HG02938 (cell line): ENCODE measurements around the gene CST1.
"Not testable (repeated sequence)": the region's sequence is repeated elsewhere in the genome, so short reads cannot be mapped to it uniquely, and the experiment has no call there.

Experiments
- ATAC-seq: cut with Tn5 transposase; IDR thresholded peaks from one replicate; pipeline ENCODE4 v1.9.1; 2021; ENCODE audit warnings: mild to moderate bottlenecking, moderate library complexity; ENCODE audit not compliant: unreplicated experiment

The CST1 gene

DNA sequence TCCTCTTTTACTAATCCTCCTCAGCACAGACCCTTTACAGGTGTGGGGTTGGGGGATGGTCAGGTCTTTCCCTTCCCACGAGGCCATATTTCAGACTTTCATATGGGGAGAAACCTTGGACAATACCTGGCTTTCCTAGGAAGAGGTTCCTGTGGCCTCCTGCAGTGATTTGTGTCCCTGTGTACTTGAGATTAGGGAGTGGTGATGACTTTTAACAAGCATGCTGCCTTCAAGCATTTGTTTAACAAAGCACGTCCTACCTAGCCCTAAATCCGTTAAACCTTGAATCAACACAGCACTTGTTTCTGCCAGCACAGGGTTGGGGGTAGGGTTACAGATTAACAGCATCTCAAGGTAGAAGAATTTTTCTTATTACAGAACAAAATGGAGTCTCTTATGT lies 6.1 kb upstream of the CST1 start:
- ATAC-seq = not testable (repeated sequence)

DNA sequence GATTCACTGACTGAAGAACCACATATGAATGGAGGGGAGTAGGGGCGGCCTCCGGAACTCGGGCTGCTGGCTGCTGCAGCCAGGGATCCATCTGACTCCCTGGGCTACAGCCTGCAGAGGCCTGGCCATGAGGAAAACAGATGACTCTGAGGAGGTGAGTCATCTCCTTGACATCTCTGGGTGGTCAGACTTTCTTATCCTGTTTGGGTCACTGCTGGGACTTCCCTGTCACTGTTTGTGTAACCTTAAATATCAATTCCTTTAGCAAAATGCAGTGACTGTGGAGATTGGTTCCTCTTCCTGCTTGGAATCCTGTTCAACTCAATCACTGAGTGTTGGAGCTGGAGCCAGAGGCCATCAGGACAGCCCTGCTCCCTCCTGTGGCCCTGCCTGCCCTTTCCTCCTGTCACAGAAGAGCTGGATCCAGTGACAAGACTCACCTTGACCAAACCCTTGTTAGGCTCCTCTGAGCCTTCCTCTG lies 4.4 kb upstream of the CST1 start:
- not testable (repeated sequence) for ATAC-seq

DNA sequence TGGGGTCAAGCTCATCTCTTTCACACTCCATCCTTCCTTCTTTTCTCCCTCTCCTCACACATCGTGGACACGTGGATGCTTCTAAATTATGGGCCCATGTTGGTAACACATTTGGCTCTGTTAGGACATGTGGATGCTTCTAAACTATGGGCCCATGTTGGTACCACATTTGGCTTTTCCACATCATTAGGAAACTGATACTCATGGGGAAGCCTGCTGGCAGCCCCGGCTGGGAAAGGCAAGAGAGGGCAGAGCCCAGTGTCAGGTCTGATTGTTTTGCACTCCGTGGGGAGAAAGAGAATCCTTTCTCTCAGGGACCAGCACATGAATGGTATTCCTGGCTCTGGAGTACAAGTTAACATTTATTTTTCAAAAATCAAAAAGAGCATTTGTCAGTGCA lies 4.0 kb upstream of the CST1 start:
- no peak for ATAC-seq

- ATAC-seq = no peak
Measured at GRCh38 chr20:23753589-23753988, 2.9 kb upstream of the CST1 start.

DNA sequence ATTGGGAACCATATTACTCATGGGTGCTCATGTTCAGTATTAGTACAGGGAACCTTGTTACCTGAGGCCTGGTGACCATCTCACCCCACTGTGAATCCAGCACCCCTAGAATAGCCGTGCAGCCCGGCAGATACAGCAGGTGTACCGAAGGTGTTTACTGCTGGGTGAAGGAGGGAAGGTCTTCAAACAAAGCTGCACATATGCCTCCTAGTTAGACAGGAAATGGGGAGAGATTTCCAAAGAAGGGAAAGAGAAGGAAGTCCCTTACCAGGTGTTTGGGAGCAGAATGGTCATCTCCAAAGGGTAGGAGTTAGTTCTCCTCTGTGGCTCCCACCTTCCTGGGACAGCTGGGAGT lies 2.4 kb upstream of the CST1 start:
- no peak for ATAC-seq

DNA sequence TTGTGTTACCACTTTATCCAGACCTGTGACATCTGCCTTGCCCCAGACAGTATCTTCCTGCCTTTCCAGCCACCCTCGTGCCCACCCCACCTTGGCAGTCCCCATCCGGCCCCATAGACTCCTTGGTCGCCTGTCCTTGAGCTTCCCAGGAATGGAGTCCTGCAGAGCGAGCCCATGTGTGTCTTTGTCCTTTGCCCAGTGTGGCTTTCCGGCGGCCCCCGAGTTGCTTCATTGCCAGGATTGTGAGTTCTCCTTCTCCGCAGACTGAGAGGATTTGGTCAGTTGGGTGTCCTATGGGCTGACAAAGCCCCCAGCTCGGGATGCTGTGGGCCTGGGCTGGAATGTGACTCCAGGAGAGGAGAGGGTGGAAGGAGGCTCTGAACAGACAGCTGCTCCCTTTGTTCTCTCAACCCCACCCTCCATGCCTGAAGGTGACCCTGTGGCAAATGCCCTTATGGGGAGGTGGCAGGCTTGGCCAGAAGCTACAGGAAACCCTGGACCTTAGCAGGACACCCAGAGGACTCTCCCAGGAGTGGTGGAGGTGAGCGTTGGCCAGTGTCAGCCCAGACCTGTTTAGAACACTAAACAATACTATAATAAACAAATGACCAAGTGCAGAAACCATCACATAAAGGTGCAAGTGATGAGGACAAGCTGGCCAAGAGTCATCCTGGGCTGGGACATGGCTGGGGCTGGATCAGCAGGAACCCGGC lies 1.9 kb upstream of the CST1 start:
- ATAC-seq = no peak

DNA sequence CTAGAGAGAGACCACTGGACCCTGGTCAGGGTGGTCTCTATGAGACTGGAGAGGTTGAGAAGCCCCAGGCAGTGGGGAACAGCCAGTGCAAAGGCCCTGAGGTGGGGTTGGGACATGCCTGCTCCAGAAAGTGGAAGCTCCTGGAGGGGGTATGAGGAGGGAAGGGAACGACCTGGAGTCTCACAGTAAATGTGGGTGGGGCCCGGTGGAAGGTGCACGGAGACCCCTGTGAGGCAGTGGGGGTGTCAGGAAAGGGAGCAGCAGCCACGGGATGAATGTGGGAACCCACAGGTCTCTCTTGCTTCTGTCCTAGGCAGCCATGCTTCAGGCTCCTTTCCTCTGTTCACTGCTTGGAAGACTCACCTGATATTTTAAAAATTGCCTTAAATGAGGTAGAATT lies 1.3 kb upstream of the CST1 start:
- ATAC-seq = no peak

DNA sequence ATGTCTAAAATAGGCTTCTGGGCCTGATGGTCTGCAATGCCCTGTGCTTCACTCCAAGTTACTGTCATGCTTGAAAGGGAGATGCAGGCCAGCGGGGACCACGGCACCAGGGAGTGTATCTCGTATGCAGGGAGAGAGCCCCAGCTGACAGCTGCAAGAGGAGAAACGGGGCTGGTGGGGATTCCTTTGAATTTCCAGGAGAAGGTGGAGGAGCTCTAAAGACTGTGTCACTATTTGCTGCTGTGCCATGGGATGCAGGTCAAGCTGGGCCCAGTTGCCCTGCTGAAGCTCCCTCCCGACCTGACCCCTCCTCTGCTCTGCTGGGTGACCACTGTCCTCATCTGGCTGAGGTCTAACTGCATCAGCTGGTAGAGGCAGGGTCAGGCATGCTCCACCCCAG lies 989 bp downstream of the CST1 start:
- no peak for ATAC-seq

- ATAC-seq = not testable (repeated sequence)
Measured at GRCh38 chr20:23748975-23749374, 1.8 kb downstream of the CST1 start.

GRCh38 chr20:23747551-23747950 lies 3.2 kb downstream of the CST1 start:
- not testable (repeated sequence) for ATAC-seq

DNA sequence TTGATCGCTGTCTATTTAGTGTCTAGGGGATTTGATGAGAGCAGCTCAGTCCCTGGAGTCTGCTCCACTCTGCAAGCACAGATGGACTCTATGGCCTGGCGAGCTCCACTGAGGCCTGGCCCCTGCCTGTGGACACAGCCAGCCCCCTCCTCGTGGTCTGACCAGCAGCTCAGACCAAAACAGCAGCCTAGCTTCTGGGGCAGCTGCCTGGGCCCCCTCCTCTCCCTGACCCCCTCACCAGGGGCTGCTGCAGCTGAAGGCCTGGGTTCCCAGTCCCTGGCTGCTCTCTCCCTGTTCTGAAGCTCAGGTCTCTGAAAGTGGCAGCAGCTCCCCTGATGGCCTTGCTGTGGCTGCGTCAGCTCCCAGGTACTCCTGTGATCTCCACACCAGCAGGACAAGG lies 3.6 kb downstream of the CST1 start:
- not testable (repeated sequence) for ATAC-seq

DNA sequence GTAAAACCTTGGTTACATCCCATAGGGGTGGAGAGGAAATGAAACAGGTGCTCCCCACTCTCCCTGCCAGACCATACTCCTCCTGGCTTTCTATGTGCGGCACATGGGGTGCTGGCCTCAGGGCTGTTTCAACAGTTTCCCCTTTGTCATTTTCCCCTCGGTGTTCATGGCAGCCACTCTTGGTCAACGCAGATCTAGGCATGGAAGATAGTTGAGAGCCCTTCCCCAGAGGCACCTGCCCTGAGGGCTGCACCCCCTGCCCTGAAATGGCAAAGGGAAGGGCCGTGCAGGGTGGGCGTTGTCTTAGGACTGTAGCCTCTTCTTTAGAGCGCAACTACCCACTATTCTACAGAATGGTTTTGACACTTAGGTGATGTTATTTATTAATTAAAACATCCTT lies 4.4 kb downstream of the CST1 start:
- ATAC-seq = no peak

GRCh38 chr20:23745247-23745646 lies 5.5 kb downstream of the CST1 start:
- ATAC-seq = no peak

- ATAC-seq = no peak
Measured at GRCh38 chr20:23744817-23745216, 5.9 kb downstream of the CST1 start.

DNA sequence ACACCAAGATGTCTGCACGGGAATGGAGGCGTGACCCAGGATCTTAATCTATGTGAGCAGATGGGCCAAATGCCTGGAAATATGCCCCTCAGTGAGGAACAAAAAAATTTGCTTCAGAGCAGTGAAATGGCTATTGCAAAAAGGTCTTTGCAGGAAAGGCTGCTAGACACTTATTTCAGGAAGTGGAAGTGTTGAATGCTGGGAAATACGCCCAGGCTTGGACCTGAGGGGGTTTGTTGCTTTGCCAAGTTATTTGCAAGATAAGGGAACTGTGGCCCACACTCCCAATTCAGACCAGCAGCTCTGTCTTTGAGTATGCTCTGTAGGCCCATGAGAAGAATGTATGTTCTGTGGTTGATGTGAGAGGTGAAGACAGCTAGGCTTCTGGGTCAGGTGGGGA lies 15.3 kb downstream of the CST1 start:
- not testable (repeated sequence) for ATAC-seq

- ATAC-seq = not testable (repeated sequence)
Measured at GRCh38 chr20:23734949-23735348, 15.8 kb downstream of the CST1 start.

DNA sequence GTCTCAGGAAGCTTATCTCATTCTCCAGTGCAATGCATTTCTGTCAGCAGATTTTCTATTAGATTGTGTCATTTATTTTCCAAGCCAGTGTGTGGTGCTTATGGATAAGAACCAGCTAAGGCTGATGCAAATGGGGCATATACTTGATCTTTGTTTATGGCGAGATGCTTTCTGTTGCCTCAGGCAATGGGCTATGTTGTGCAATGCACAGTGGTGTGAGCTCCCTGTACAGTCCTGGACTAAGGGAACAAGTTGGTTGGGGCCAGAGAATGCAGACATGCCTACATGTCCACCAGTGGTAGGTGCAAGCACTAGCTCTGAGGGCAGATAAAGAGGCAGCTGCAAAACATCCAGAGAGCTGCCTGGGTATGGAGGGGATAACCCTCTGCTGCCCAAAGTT lies 16.3 kb downstream of the CST1 start:
- not testable (repeated sequence) for ATAC-seq

GRCh38 chr20:23727016-23727415 lies 23.7 kb downstream of the CST1 start:
- no peak for ATAC-seq

GRCh38 chr20:23725102-23725501 lies 25.6 kb downstream of the CST1 start:
- no peak for ATAC-seq

DNA sequence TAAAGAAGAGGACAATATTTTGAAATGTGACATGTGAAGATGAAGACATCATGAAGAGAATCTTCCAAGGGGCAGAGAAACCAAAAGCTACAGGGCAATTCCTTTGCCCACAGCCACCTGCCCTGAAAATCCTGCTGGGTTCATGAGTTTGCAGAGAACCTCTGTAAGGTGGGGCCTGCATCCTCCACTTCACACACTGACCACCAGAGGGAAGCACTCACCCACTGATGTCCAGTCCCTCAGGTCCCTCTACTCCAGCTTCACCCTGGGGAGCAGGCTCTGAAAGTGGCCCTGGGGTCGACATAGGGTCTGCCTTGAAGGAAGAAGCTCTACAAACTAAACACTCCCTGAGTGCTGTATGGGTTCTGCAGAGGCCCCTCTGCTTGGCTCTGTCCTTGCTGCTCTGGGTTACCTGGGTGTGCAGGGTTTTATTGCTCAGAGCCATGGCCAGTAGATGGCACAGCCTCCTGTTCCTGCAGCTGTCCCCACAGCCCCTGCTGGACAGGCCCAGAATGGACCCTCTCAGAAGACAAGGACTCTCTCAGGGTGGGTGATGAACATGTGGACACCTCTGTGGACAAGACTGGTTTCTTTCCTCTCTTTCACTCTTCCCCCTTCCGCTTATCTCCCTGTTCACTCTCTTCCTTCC lies 27.0 kb downstream of the CST1 start:
- ATAC-seq = peak; percentile 86

DNA sequence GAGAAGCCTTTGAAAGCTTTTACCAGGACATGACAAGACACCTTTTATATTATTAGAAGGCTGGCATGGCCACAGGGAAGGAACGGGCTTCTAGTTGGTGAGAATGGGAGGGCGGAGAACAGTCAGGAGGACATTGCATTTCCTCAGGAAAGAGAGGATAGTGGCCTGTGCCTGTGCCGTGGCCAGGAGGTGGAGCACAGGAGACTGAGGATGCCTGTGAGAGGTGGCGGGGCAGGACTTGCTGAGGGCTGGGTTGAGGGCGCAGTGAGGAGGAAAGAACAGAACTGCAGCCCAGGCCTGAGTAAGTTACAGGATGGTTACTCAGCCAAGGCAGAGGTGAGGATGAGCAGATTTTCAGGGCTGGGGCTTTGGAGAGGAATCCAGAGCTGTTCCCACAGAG lies 27.9 kb downstream of the CST1 start:
- not testable (repeated sequence) for ATAC-seq

GRCh38 chr20:23721962-23722361 lies 28.8 kb downstream of the CST1 start:
- no peak for ATAC-seq

- not testable (repeated sequence) for ATAC-seq
Measured at GRCh38 chr20:23719351-23719750, 31.4 kb downstream of the CST1 start.
